OCI-LY1 (cell line): ENCODE results near the gene RCE1.

ENCODE experiments used
- CTCF ChIP-seq: fragments of 200-600 bp; sonication (generic), shearing (Covaris generic); IDR thresholded peaks from 2 replicates; pipeline ENCODE4 v1.5.1; 2017; ENCODE audit warnings: mild to moderate bottlenecking, antibody characterized with exemption, low read length, moderate library complexity, mixed read lengths
- EZH2 ChIP-seq: fragments of 200-600 bp; sonication (generic), shearing (Covaris generic); IDR thresholded peaks from 2 replicates; pipeline ENCODE4 v1.8.0; 2017; ENCODE audit warnings: borderline replicate concordance, mixed run types, mild to moderate bottlenecking, antibody characterized with exemption, low read length, moderate library complexity, mixed read lengths

DNA sequence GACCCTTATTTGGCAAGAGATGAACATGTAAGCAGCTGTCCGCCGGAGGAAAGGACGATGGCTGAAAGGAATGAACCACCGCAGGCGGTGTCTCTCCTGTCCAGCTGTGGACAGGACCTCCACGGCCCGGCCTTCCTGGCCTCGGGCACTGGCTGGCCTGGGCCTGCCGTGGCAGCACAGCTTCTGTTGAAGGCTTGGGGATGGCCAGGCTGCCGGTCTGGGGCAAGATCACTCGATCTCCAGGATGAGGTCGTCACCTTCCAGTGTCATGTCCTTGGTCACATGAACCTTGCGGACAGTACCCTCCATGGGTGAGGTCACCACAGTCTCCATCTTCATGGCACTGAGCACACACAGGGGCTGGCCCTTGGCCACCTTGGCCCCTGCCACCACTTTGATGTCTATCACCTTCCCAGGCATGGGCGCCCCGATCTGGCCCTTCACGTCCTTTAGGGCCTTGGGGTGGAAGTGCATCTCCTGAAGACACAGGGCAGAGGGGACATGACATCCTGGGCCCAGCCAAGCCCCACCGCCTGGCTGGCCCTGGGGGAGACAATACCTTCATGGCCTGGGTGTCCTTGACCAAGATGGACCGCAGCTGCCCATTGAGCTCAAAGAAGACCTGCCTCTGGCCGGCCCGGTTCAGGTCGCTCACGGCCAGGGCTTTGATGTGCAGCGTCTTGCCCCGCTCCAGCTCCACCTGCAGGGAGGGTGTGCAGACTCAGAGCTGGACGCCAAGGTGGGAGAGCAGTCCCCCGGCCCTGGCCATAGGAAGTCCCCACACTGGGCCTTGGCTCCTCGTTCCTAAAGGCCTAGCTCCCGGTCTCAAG lies 5.6 kb downstream of the RCE1 start:
- TF ChIP-seq CTCF, result no peak
- no peak for TF ChIP-seq EZH2
